DOHH2 (cell line): Measurements from ENCODE around the gene BHLHE41.

Source experiments
- CTCF ChIP-seq: fragments of 200-600 bp; sonication (generic); IDR thresholded peaks from one replicate; pipeline ENCODE4 v1.5.1; 2014; ENCODE audit warnings: antibody characterized with exemption, mild to moderate bottlenecking, low read depth, low read length; ENCODE audit not compliant: poor library complexity, severe bottlenecking
- EZH2phosphoT487 ChIP-seq: fragments of 200-600 bp; sonication (generic); IDR thresholded peaks from 2 replicates; pipeline ENCODE4 v1.6.1; 2017; ENCODE audit warnings: borderline replicate concordance, mild to moderate bottlenecking, antibody characterized with exemption, low read length, moderate library complexity, mixed read lengths

GRCh38 chr12:26131936-26132335 is 7.1 kb upstream of the BHLHE41 start:
- TF ChIP-seq CTCF: no peak
- TF ChIP-seq EZH2phosphoT487: no peak
